ENCODE measurements around the gene FBXO45. TPM values are rescaled to one million over a fixed set of nuclear protein-coding genes. Genes with fewer than 3 reads are reported as not detected.
"Not testable (repeated sequence)": the region's sequence is repeated elsewhere in the genome, so short reads cannot be mapped to it uniquely, and the experiment has no call there.

Gene FBXO45
- total RNA-seq, 4 donors from 2014 or later, result 2.4 to 8.6 (median 5.3) TPM

DNA sequence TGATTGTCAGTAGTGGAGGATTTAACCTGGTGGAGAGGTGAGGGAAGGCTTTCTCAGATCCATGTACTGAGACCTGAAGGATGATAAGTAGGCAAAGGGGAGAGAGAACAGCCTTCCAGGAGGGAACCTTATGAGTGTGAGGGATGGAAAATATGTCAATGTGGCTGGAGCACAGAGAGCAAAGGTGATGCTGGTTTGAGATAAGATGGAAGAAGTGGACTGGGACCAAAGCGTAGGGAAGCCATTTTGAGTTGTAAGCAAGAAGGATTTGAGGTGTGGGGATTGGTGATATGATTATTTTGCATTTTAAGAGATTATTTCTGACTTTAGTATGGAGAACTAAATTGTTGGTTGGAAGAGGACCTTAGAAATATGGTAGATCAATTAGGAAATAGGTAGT is 3.9 kb downstream of the FBXO45 start:
- H3K4me1 ChIP-seq, result peaks cover 16 to 27% (median 19%) of the 10 kb centered on the region in 4 donors
- in situ Hi-C loops (cut with MboI; ENCODE audit: low pct_ligation_motif_present in 1 of 4, low pct_unique_long_range_greater_than_20kb in 1 of 4, low sequenced_read_pairs in 3 of 4), result no loop called here
- WGBS, 2 donors (ENCODE audit: low coverage in 1 of 2), result 51 to 75% methylated on average over 1 of the region's 1 CpG
- TF ChIP-seq EP300 (IDR thresholded peaks at IDR 0.05; ENCODE audit: low read depth), result no peak
- no peak for TF ChIP-seq POLR2AphosphoS5 (IDR thresholded peaks at IDR 0.05)
- TF ChIP-seq, protein P1, sequence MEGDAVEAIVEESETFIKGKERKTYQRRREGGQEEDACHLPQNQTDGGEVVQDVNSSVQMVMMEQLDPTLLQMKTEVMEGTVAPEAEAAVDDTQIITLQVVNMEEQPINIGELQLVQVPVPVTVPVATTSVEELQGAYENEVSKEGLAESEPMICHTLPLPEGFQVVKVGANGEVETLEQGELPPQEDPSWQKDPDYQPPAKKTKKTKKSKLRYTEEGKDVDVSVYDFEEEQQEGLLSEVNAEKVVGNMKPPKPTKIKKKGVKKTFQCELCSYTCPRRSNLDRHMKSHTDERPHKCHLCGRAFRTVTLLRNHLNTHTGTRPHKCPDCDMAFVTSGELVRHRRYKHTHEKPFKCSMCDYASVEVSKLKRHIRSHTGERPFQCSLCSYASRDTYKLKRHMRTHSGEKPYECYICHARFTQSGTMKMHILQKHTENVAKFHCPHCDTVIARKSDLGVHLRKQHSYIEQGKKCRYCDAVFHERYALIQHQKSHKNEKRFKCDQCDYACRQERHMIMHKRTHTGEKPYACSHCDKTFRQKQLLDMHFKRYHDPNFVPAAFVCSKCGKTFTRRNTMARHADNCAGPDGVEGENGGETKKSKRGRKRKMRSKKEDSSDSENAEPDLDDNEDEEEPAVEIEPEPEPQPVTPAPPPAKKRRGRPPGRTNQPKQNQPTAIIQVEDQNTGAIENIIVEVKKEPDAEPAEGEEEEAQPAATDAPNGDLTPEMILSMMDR (IDR thresholded peaks at IDR 0.05), result no peak
- TF ChIP-seq POLR2A (IDR thresholded peaks at IDR 0.05), result no peak
- intact Hi-C loops (cut with DNase I; ENCODE audit: low total_unique reads), result no loop called here
- H3K27me3 ChIP-seq, result no peaks in the 10 kb centered on the region
- no peaks in the 10 kb centered on the region for H3K9me3 ChIP-seq
- no peak for DNase-seq
- H3K27ac ChIP-seq, result no peak overlapping the region
- no peak overlapping the region for H3K4me3 ChIP-seq
- H3K36me3 ChIP-seq, result no peaks in the 10 kb centered on the region

DNA sequence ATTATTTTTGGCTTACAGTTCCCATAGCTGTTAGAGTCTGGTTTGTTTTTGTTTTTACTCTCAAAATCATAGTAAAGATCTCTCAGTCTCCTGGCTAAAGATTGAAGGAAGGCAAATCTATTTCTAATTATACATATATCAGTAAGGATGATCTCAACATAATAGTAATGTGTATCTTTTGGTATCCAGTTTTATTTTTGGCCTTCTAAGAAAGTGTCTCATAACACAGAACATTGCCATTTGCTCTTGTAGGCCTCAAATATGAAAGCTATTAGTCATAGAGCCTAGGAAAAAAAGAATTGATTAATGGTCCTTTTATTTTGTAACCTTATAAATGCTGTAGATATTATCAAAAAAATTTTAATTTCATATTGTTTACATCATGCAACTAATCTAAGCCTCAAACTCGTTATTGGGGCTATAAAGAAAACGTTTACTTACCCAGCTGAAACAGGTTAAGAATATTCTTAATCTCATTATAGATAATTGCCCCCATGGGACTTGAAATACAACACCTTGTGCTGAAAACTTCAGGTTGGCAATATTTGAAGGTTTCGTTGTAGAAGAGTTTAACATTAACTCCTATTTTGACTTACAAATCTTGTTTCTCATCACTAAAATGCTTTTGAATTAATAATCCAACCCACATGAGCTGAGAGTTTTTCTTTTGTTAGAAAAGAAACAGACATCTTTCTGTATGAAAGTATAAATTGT is 16.7 kb downstream of the FBXO45 start:
- intact Hi-C loops (cut with DNase I; ENCODE audit: low total_unique reads) (no loop called here), in situ Hi-C loops (cut with MboI; ENCODE audit: low pct_ligation_motif_present in 1 of 4, low pct_unique_long_range_greater_than_20kb in 1 of 4, low sequenced_read_pairs in 3 of 4) (no loop called here)
- H3K27me3 ChIP-seq, result no peaks in the 10 kb centered on the region
- TF ChIP-seq EP300 (IDR thresholded peaks at IDR 0.05; ENCODE audit: low read depth) (no peak), POLR2A (IDR thresholded peaks at IDR 0.05) (no peak), POLR2AphosphoS5 (IDR thresholded peaks at IDR 0.05) (no peak)
- TF ChIP-seq, protein P1 (IDR thresholded peaks at IDR 0.05), result no peak
- no peak overlapping the region for H3K4me3 ChIP-seq
- 75 to 85% methylated on average over 3 of the region's 3 CpGs for WGBS, 2 donors (ENCODE audit: low coverage in 1 of 2)
- no peak overlapping the region for H3K27ac ChIP-seq
- H3K9me3 ChIP-seq, result no peaks in the 10 kb centered on the region
- no peaks in the 10 kb centered on the region for H3K4me1 ChIP-seq
- peaks cover 0 to 33% (median 2%) of the 10 kb centered on the region in 4 donors for H3K36me3 ChIP-seq
- DNase-seq, result no peak

DNA sequence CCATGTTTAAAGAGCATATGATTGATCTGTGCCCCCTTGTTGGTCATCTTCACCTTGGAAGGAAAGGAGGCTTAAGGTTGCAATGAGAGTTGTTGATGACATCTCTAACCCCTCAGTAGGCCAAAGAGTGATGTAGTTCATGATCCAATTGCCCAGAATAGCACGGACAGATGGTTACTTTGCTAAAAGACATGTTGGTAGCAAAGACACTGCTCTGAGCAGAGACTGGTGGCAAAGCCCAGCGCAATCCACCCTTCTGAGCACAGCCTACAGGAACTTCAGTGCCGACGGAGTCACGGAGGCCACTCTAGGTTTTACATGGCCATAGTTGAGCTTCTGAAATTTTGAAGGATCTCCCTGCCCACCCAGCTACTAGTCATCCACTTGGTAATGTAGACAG is 21.8 kb downstream of the FBXO45 start:
- intact Hi-C loops (cut with DNase I; ENCODE audit: low total_unique reads), result no loop called here
- H3K4me3 ChIP-seq, result no peak overlapping the region
- in situ Hi-C loops (cut with MboI; ENCODE audit: low pct_ligation_motif_present in 1 of 4, low pct_unique_long_range_greater_than_20kb in 1 of 4, low sequenced_read_pairs in 3 of 4), result no loop called here
- H3K36me3 ChIP-seq, result peaks cover 0 to 8% (median 0%) of the 10 kb centered on the region in 4 donors
- TF ChIP-seq POLR2A (IDR thresholded peaks at IDR 0.05) (no peak), POLR2AphosphoS5 (IDR thresholded peaks at IDR 0.05) (no peak), EP300 (IDR thresholded peaks at IDR 0.05; ENCODE audit: low read depth) (no peak)
- TF ChIP-seq, protein P1 (IDR thresholded peaks at IDR 0.05), result no peak
- no peak for DNase-seq
- peaks cover 5% of the 10 kb centered on the region for H3K27me3 ChIP-seq
- H3K9me3 ChIP-seq, result no peaks in the 10 kb centered on the region
- 85 to 93% methylated on average over 3 to 5 of the region's 5 CpGs for WGBS, 2 donors (ENCODE audit: low coverage in 1 of 2)
- no peak overlapping the region for H3K27ac ChIP-seq
- no peaks in the 10 kb centered on the region for H3K4me1 ChIP-seq

DNA sequence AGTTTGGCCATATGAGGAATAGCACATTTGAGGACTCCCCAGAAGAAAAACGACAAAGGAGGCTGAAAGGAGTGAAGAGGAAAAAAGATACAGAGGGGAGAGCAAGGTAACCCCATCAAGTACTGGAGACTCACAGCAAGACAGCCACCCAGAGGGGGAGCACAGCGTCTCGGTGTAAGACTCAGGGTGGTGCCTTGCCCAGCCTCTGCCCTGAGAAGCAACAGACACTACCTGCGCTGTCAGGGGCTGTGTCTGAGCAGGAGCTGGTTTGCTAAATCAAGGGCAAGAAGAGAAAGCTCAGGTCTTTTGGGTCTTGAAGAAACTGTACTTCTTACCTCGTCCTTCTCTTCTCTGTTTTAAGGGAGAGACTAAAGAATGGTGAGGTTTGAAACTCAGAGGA is 27.9 kb downstream of the FBXO45 start:
- Histone ChIP-seq H3K36me3 (no peaks in the 10 kb centered on the region), H3K4me1 (peaks cover 0 to 6% (median 0%) of the 10 kb centered on the region in 4 donors), H3K4me3 (no peak overlapping the region), H3K27me3 (peaks cover 10% of the 10 kb centered on the region), H3K9me3 (no peaks in the 10 kb centered on the region), H3K27ac (no peak overlapping the region)
- WGBS, 2 donors (ENCODE audit: low coverage in 1 of 2), result 0 to 37% methylated on average over 2 to 5 of the region's 5 CpGs
- TF ChIP-seq POLR2A (IDR thresholded peaks at IDR 0.05), result no peak
- TF ChIP-seq, protein P1 (IDR thresholded peaks at IDR 0.05), result no peak
- no peak for TF ChIP-seq EP300 (IDR thresholded peaks at IDR 0.05; ENCODE audit: low read depth)
- TF ChIP-seq POLR2AphosphoS5 (IDR thresholded peaks at IDR 0.05), result no peak
- no peak for DNase-seq
- in situ Hi-C loops (cut with MboI; ENCODE audit: low pct_ligation_motif_present in 1 of 4, low pct_unique_long_range_greater_than_20kb in 1 of 4, low sequenced_read_pairs in 3 of 4), result no loop called here
- intact Hi-C loops (cut with DNase I; ENCODE audit: low total_unique reads), result no loop called here

DNA sequence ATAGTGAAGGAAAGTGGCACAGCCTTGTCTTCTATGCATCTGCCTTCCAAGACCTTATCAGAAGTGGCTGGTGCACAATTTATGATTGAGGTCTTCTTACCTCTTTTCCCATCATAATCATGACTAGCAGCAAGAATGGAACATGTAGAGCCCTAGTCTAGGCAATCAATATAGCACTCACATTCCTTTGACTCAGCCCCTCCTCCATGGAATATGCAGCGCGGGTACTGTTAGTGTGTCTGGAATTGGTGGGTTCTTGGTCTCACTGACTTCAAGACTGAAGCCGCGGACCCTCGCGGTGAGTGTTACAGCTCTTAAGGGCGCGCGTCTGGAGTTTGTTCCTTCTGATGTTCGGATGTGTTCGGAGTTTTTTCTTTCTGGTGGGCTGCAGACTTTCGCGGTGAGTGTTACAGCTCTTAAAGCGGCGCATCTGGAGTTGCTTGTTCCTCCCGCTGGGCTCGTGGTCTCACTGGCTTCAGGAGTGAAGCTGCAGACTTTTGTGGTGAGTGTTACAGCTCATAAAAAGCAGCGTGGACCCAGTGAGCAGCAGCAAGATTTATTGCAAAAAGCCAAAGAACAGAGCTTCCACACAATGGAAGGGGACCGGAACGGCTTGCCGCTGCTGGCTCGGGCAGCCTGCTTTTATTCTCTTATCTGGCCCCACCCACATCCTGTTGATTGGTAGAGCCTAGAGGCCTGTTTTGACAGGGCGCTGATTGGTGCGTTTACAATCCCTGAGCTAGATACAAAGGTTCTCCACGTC is 29.7 kb downstream of the FBXO45 start:
- H3K27ac ChIP-seq; H3K4me1 ChIP-seq; in situ Hi-C loops (cut with MboI; ENCODE audit: low pct_ligation_motif_present in 1 of 4, low pct_unique_long_range_greater_than_20kb in 1 of 4, low sequenced_read_pairs in 3 of 4); H3K9me3 ChIP-seq; DNase-seq; H3K36me3 ChIP-seq; intact Hi-C loops (cut with DNase I; ENCODE audit: low total_unique reads): not testable (repeated sequence)
- H3K27me3 ChIP-seq, result peaks cover 10% of the 10 kb centered on the region
- WGBS, 2 donors (ENCODE audit: low coverage in 1 of 2), result 44 to 87% methylated on average over 4 to 25 of the region's 25 CpGs
- peak overlapping the region in 3 of 4 donors; percentile 10 to 20 (median 11) for H3K4me3 ChIP-seq

All from transverse colon (tissue), 4 donors.